Kidney (tissue), 14 donors: ENCODE data around the gene ERP44. TPM values are rescaled to one million over a fixed set of nuclear protein-coding genes. Genes with fewer than 3 reads are reported as not detected.
"Not testable (repeated sequence)": the region's sequence is repeated elsewhere in the genome, so short reads cannot be mapped to it uniquely, and the experiment has no call there.

Experiments used
- DNase-seq, 5 donors: peaks; one replicate each; pipeline ENCODE4 v3.0.0-alpha.2; 2013 to 2020
- FAIRE-seq: peaks from 2 replicates; lab custom pipeline; 2012; peaks lifted over from hg19 to GRCh38; lab: Jason Lieb, UNC
- H3K27ac ChIP-seq, 2 donors: one replicate each; pipeline ENCODE4 v1.7.0; 2013; ENCODE audit warnings: low read depth in 2 of 2, low read length in 2 of 2, inconsistent platforms in 1 of 2
- H3K27me3 ChIP-seq: one replicate; pipeline ENCODE4 v1.7.1; 2013; ENCODE audit warnings: low read length, inconsistent platforms; ENCODE audit not compliant: control insufficient read depth, insufficient read depth
- H3K36me3 ChIP-seq, 3 donors: one replicate each; pipeline versions ENCODE4 v1.7.0 to v1.7.1; 2013; ENCODE audit warnings: low read length in 3 of 3, control low read depth in 1 of 3, inconsistent platforms in 1 of 3; ENCODE audit not compliant: insufficient read depth in 3 of 3, control insufficient read depth in 2 of 3
- H3K4me1 ChIP-seq, 3 donors: one replicate each; pipeline versions ENCODE4 v1.7.0 to v1.7.1; 2013; ENCODE audit warnings: low read length in 3 of 3, inconsistent platforms in 1 of 3, low read depth in 1 of 3; ENCODE audit not compliant: control insufficient read depth in 2 of 3, insufficient read depth in 2 of 3
- H3K4me3 ChIP-seq, 3 donors: one replicate each; pipeline versions ENCODE4 v1.7.0 to v1.8.1; 2013; ENCODE audit warnings: low read length in 3 of 3, control low read depth in 1 of 3, inconsistent platforms in 1 of 3
- H3K9ac ChIP-seq, 3 donors: one replicate each; pipeline versions ENCODE4 v1.7.0 to v1.7.1; 2013; ENCODE audit warnings: low read length in 3 of 3, control low read depth in 1 of 3, inconsistent platforms in 1 of 3
- H3K9me3 ChIP-seq, 3 donors: one replicate each; pipeline versions ENCODE4 v1.7.0 to v1.7.1; 2013; ENCODE audit warnings: low read length in 3 of 3, control low read depth in 1 of 3, inconsistent platforms in 1 of 3; ENCODE audit not compliant: control insufficient read depth in 2 of 3, insufficient read depth in 1 of 3
- intact Hi-C: fragments of 100-400 bp; cut with DNase I; formaldehyde crosslinking; loops from one replicate; pipeline ENCODE4 v1.11.1; 2022
- polyA plus RNA-seq: library from polyadenylated mRNA; stranded (reverse); fragments of 350-450 nt; fragmentation: Illumina TruSeq; extraction: RNeasy Lipid Tissue Mini Kit (QIAGEN cat#74804); gene quantifications from one replicate; pipeline ENCODE4 v1.2.3, GENCODE V29; 2014; ENCODE audit warnings: low read depth, low replicate concordance; ENCODE audit not compliant: insufficient read depth
- total RNA-seq: library from RNA; stranded (reverse); fragmentation: NEBNext Ultra II Directional; extraction: Animal tissue kit (Norgen Biotek cat#: 25700); gene quantifications from one replicate; pipeline ENCODE4 v1.2.1, GENCODE V29; 2021
- TF ChIP-seq, protein P1 (sequence below): IDR thresholded peaks from 3 replicates; pipeline ENCODE4 v1.5.1; 2012; ENCODE audit warnings: mild to moderate bottlenecking, moderate library complexity, borderline replicate concordance; ENCODE audit not compliant: insufficient read depth; ENCODE audit errors: extremely low read depth
- donor health status: control.
- donor health status: control.
- donor health status: control.
- donor health status: control.
- donor health status: control.
- donor health status: DM: yes; HTN: yes; CAD: no.
- donor health status: Normal renal cell carcinoma (clear cell type).

Gene ERP44
- total and polyA plus RNA-seq, 2 donors from 2014 or later, result 22.3 to 24.1 TPM

- no peaks in the 10 kb centered on the region for H3K27me3 ChIP-seq
- no peaks in the 10 kb centered on the region for H3K9me3 ChIP-seq
- peak overlapping the region; percentile 86 to 91 for H3K27ac ChIP-seq
- TF ChIP-seq, protein P1, sequence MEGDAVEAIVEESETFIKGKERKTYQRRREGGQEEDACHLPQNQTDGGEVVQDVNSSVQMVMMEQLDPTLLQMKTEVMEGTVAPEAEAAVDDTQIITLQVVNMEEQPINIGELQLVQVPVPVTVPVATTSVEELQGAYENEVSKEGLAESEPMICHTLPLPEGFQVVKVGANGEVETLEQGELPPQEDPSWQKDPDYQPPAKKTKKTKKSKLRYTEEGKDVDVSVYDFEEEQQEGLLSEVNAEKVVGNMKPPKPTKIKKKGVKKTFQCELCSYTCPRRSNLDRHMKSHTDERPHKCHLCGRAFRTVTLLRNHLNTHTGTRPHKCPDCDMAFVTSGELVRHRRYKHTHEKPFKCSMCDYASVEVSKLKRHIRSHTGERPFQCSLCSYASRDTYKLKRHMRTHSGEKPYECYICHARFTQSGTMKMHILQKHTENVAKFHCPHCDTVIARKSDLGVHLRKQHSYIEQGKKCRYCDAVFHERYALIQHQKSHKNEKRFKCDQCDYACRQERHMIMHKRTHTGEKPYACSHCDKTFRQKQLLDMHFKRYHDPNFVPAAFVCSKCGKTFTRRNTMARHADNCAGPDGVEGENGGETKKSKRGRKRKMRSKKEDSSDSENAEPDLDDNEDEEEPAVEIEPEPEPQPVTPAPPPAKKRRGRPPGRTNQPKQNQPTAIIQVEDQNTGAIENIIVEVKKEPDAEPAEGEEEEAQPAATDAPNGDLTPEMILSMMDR, result no peak
- H3K4me3 ChIP-seq, result peak overlapping the region; percentile 88 to 99 (median 99)
- intact Hi-C loops, result no loop called here
- H3K9ac ChIP-seq, result peak overlapping the region; percentile 84 to 96 (median 87)
- no peaks in the 10 kb centered on the region for H3K36me3 ChIP-seq
- peaks cover 5 to 11% (median 6%) of the 10 kb centered on the region in 3 donors for H3K4me1 ChIP-seq
- DNase-seq (peak in 2 of 5 donors; percentile 59 to 65), FAIRE-seq (no peak)
Measured at GRCh38 chr9:100098046-100098886, 534 bp downstream of the ERP44 start.

GRCh38 chr9:100096378-100096916 is 2.4 kb downstream of the ERP44 start:
- DNase-seq (no peak), FAIRE-seq (no peak)
- H3K27ac ChIP-seq, result no peak overlapping the region
- no peaks in the 10 kb centered on the region for H3K9me3 ChIP-seq
- TF ChIP-seq, protein P1, result no peak
- no peak overlapping the region for H3K4me3 ChIP-seq
- H3K36me3 ChIP-seq, result no peaks in the 10 kb centered on the region
- no peaks in the 10 kb centered on the region for H3K27me3 ChIP-seq
- intact Hi-C loops, result no loop called here
- peaks cover 5 to 11% (median 6%) of the 10 kb centered on the region in 3 donors for H3K4me1 ChIP-seq
- H3K9ac ChIP-seq, result no peak overlapping the region

GRCh38 chr9:100094411-100094810 is 4.4 kb downstream of the ERP44 start:
- H3K9ac ChIP-seq, FAIRE-seq, H3K9me3 ChIP-seq, H3K4me1 ChIP-seq, H3K27me3 ChIP-seq, H3K4me3 ChIP-seq, DNase-seq, H3K27ac ChIP-seq, H3K36me3 ChIP-seq, intact Hi-C loops: not testable (repeated sequence)

- no peaks in the 10 kb centered on the region for H3K4me1 ChIP-seq
- no peaks in the 10 kb centered on the region for H3K9me3 ChIP-seq
- no peaks in the 10 kb centered on the region for H3K36me3 ChIP-seq
- no peak for DNase-seq
- TF ChIP-seq, protein P1, result no peak
- no peak overlapping the region for H3K27ac ChIP-seq
- no peak overlapping the region for H3K9ac ChIP-seq
- FAIRE-seq, result no peak
- H3K27me3 ChIP-seq, result no peaks in the 10 kb centered on the region
- intact Hi-C loops, result no loop called here
- no peak overlapping the region for H3K4me3 ChIP-seq
Measured at GRCh38 chr9:100092066-100092465, 6.7 kb downstream of the ERP44 start.
